Fibroblast of lung (primary cell): Measurements from ENCODE around the gene CAPN2. TPM values are rescaled to one million over a fixed set of nuclear protein-coding genes. Genes with fewer than 3 reads are reported as not detected.

Experiments used
- DNase-seq, 2 donors: peaks; one replicate each; pipeline versions ENCODE4 v3.0.0 to v3.0.0-alpha.2; 2010; ENCODE audit warnings: low read depth in 2 of 2
- H2AFZ ChIP-seq: 2 replicates; pipeline ENCODE4 v1.5.1; 2012; ENCODE audit warnings: low read length, control low read depth, inconsistent platforms
- H3K27ac ChIP-seq: 2 replicates; pipeline ENCODE4 v1.5.1; 2011; ENCODE audit warnings: low read length, control low read depth; ENCODE audit not compliant: insufficient read depth
- H3K27me3 ChIP-seq: 2 replicates; pipeline ENCODE4 v1.5.1; 2011; ENCODE audit warnings: mild to moderate bottlenecking, low read length; ENCODE audit not compliant: control insufficient read depth, insufficient read depth
- H3K36me3 ChIP-seq: 2 replicates; pipeline ENCODE4 v1.5.1; 2011; ENCODE audit warnings: low read length; ENCODE audit not compliant: control insufficient read depth, insufficient read depth
- H3K4me1 ChIP-seq: 2 replicates; pipeline ENCODE4 v1.5.1; 2011; ENCODE audit warnings: low read length; ENCODE audit not compliant: control insufficient read depth, insufficient read depth; ENCODE audit errors: extremely low read depth
- H3K4me2 ChIP-seq: 2 replicates; pipeline ENCODE4 v1.5.1; 2011; ENCODE audit warnings: low read length, control low read depth; ENCODE audit not compliant: insufficient read depth; ENCODE audit errors: extremely low read depth
- H3K4me3 ChIP-seq, 4 experiments: fragments of 200-600 bp in 1 of 4; sonication (generic) in 1 of 4; replicated peaks in 1 of 4; 2 replicates each; pipeline ENCODE4 v1.5.1; 2011 to 2016; ENCODE audit warnings: low read length in 4 of 4, low read depth in 3 of 4, mild to moderate bottlenecking in 3 of 4, control low read depth in 2 of 4, inconsistent platforms in 1 of 4, mixed read lengths in 1 of 4; ENCODE audit not compliant: insufficient read depth in 1 of 4; ENCODE audit errors: control extremely low read depth in 1 of 4
- H3K79me2 ChIP-seq: 2 replicates; pipeline ENCODE4 v1.5.1; 2012; ENCODE audit warnings: mild to moderate bottlenecking, low read length, inconsistent platforms; ENCODE audit not compliant: control insufficient read depth, insufficient read depth
- H3K9ac ChIP-seq: 2 replicates; pipeline ENCODE4 v1.5.1; 2011; ENCODE audit warnings: mild to moderate bottlenecking, low read length, control low read depth; ENCODE audit not compliant: insufficient read depth
- H3K9me3 ChIP-seq: 2 replicates; pipeline ENCODE4 v1.5.1; 2012; ENCODE audit warnings: low read depth, low read length; ENCODE audit not compliant: control insufficient read depth, insufficient read depth
- H4K20me1 ChIP-seq: 2 replicates; pipeline ENCODE4 v1.5.1; 2011; ENCODE audit warnings: low read length; ENCODE audit not compliant: control insufficient read depth, insufficient read depth; ENCODE audit errors: extremely low read depth
- EZH2 ChIP-seq: IDR thresholded peaks from 2 replicates; pipeline ENCODE4 v1.5.1; 2012; ENCODE audit warnings: low read length, control low read depth, mild to moderate bottlenecking; ENCODE audit errors: missing control alignments
- polyA plus RNA-seq, 2 donors: library from polyadenylated mRNA; depleted of rRNA in 1 of 2; stranded (reverse) in 1 of 2; unstranded in 1 of 2; fragments of >200 nt; gene quantifications; 2 replicates each; pipeline ENCODE4 v1.2.1, GENCODE V29; 2011 to 2012; ENCODE audit warnings: missing spikeins in 1 of 2
- total RNA-seq: library from RNA; depleted of rRNA; stranded (reverse); fragments of >200 nt; gene quantifications from 2 replicates; pipeline ENCODE4 v1.2.1, GENCODE V29; 2014
- TF ChIP-seq, protein P1 (sequence below), 2 donors: IDR thresholded peaks in 1 of 2; conservative IDR thresholded peaks in 1 of 2; 1 replicate in 1 of 2; 2 replicates in 1 of 2; pipeline ENCODE4 v1.5.1; 2011 to 2012; ENCODE audit warnings: low read length in 2 of 2, control low read depth in 1 of 2, inconsistent platforms in 1 of 2, low read depth in 1 of 2, mild to moderate bottlenecking in 1 of 2

Gene CAPN2
- total and polyA plus RNA-seq, 2 donors (not counting 1 experiment from before 2014, with no cell fraction given): 387 to 488 TPM

GRCh38 chr1:223684488-223684792 is 27.9 kb upstream of the CAPN2 start:
- no peaks in the 10 kb centered on the region for H3K79me2 ChIP-seq
- peaks cover 13% of the 10 kb centered on the region for H3K27me3 ChIP-seq
- no peak for TF ChIP-seq EZH2
- TF ChIP-seq, protein P1, sequence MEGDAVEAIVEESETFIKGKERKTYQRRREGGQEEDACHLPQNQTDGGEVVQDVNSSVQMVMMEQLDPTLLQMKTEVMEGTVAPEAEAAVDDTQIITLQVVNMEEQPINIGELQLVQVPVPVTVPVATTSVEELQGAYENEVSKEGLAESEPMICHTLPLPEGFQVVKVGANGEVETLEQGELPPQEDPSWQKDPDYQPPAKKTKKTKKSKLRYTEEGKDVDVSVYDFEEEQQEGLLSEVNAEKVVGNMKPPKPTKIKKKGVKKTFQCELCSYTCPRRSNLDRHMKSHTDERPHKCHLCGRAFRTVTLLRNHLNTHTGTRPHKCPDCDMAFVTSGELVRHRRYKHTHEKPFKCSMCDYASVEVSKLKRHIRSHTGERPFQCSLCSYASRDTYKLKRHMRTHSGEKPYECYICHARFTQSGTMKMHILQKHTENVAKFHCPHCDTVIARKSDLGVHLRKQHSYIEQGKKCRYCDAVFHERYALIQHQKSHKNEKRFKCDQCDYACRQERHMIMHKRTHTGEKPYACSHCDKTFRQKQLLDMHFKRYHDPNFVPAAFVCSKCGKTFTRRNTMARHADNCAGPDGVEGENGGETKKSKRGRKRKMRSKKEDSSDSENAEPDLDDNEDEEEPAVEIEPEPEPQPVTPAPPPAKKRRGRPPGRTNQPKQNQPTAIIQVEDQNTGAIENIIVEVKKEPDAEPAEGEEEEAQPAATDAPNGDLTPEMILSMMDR (conservative IDR thresholded peaks at IDR 0.05 in 1 of 2, IDR thresholded peaks at IDR 0.05 in 1 of 2; ENCODE audit: low read depth in 1 of 2, low read length in 2 of 2): no peak
- no peak overlapping the region for H3K4me2 ChIP-seq
- H3K9me3 ChIP-seq: no peaks in the 10 kb centered on the region
- H2AFZ ChIP-seq: no peak overlapping the region
- no peak for DNase-seq
- no peak overlapping the region for H3K4me3 ChIP-seq
- H4K20me1 ChIP-seq: no peaks in the 10 kb centered on the region
- H3K27ac ChIP-seq: no peak overlapping the region
- H3K4me1 ChIP-seq: no peaks in the 10 kb centered on the region
- no peaks in the 10 kb centered on the region for H3K36me3 ChIP-seq
- no peak overlapping the region for H3K9ac ChIP-seq

DNA sequence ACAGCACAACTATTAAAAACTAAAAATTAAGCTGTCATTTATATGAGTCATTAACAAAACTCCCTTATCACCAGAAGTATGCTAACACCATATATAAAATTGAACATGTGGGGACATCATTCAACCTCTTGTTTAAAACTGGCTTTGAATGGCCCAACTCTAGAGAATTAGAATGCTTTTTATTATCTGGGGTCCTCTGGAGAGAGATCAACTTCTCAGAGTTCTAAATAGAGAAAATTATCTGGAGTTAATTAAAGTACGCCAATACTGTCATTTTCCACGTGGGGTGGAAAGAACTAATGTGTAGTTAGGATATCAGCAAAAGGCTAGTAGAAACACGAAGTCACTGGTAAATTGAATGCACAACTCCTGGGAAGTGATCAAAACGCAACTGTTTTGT is 21.2 kb upstream of the CAPN2 start:
- Histone ChIP-seq H3K27ac (no peak overlapping the region), H4K20me1 (no peaks in the 10 kb centered on the region), H3K79me2 (no peaks in the 10 kb centered on the region), H3K9me3 (no peaks in the 10 kb centered on the region), H3K36me3 (no peaks in the 10 kb centered on the region), H3K27me3 (peaks cover 3% of the 10 kb centered on the region), H3K4me3 (no peak overlapping the region), H3K4me2 (no peak overlapping the region), H2AFZ (no peak overlapping the region), H3K4me1 (no peaks in the 10 kb centered on the region), H3K9ac (no peak overlapping the region)
- DNase-seq: no peak
- TF ChIP-seq EZH2: no peak
- TF ChIP-seq, protein P1 (conservative IDR thresholded peaks at IDR 0.05 in 1 of 2, IDR thresholded peaks at IDR 0.05 in 1 of 2; ENCODE audit: low read depth in 1 of 2, low read length in 2 of 2): no peak

- Histone ChIP-seq H3K79me2 (no peaks in the 10 kb centered on the region), H3K9me3 (no peaks in the 10 kb centered on the region), H3K27me3 (no peaks in the 10 kb centered on the region), H2AFZ (no peak overlapping the region), H3K4me2 (no peak overlapping the region), H3K4me3 (no peak overlapping the region), H4K20me1 (no peaks in the 10 kb centered on the region), H3K27ac (no peak overlapping the region), H3K4me1 (peaks cover 6% of the 10 kb centered on the region), H3K9ac (no peak overlapping the region), H3K36me3 (no peaks in the 10 kb centered on the region)
- no peak for TF ChIP-seq EZH2
- TF ChIP-seq, protein P1 (conservative IDR thresholded peaks at IDR 0.05 in 1 of 2, IDR thresholded peaks at IDR 0.05 in 1 of 2; ENCODE audit: low read depth in 1 of 2, low read length in 2 of 2): no peak
- DNase-seq: no peak
Measured at GRCh38 chr1:223695014-223695548, 17.3 kb upstream of the CAPN2 start.
